GM19455 (cell line): Measurements from ENCODE around the gene OR1D2.
"Not testable (repeated sequence)": the region's sequence is repeated elsewhere in the genome, so short reads cannot be mapped to it uniquely, and the experiment has no call there.

Experiments
- ATAC-seq: cut with Tn5 transposase; IDR thresholded peaks from one replicate; pipeline ENCODE4 v1.9.1; 2021; ENCODE audit not compliant: unreplicated experiment

Gene OR1D2, protein sequence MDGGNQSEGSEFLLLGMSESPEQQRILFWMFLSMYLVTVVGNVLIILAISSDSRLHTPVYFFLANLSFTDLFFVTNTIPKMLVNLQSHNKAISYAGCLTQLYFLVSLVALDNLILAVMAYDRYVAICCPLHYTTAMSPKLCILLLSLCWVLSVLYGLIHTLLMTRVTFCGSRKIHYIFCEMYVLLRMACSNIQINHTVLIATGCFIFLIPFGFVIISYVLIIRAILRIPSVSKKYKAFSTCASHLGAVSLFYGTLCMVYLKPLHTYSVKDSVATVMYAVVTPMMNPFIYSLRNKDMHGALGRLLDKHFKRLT

DNA sequence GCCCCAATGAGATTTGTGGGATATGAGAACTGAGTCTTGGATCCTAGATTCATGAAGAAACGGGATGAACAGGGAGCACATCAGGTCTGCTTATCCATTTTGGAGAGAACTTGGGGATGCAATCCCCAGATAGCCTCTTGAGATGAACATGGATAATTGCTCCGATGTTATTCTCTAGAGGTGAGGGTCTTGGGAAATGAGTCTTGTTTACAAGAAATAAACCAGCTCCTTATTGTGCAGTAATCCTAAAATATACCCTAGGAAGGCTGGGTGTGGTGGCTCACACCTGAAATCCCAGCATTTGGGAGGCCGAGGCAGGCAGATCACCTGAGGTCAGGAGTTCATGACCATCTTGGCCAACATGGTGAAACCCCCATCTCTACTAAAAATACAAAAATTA is at the start of gene OR1D2:
TSS of gene OR1D2 (minus strand) at position 101 of the 400 bp plus-strand sequence. CDS start 11,426 bp downstream, outside the sequence.
- ATAC-seq, result no peak

DNA sequence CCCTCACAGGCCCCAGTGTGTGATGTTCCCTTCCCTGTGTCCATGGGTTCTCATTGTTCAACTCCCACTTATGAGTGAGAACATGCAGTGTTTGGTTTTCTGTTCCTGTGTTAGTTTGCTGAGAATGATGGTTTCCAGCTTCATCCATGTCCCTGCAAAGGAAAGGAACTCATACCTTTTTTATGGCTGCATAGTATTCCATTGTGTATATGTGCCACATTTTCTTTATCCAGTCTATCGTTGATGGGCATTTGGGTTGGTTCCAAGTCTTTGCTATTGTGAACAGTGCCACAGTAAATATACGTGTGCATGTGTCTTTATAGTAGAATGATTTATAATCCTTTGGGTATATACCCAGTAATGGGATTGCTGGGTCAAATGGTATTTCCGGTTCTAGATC is 33.3 kb upstream of the OR1D2 start:
- not testable (repeated sequence) for ATAC-seq

GRCh38 chr17:3127451-3127850 is 23.2 kb upstream of the OR1D2 start, which contains the start of gene OR1G1:
OR1G1 (minus strand) TSS chr17:3127551; CDS start chr17:3127551, 0 bp downstream.
- no peak for ATAC-seq

DNA sequence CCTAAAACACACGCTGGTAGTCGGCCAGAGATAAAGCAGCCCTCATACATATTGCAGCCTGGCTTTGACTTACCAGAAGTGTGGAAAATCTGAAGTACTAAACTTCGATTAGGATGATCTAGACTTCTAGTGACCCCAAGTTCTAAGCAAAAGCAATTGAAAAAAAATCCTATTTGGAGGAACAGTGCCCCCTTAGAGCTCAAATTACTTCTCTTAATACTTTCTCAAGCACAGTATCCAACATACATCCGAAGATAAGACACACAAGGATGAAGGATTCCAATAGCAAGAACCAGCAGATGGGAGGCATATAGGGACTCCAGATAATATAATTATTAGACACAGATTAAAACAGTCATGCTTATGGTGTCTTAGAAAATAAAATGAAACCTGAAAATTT is 30.4 kb downstream of the OR1D2 start:
- ATAC-seq, result not testable (repeated sequence)

DNA sequence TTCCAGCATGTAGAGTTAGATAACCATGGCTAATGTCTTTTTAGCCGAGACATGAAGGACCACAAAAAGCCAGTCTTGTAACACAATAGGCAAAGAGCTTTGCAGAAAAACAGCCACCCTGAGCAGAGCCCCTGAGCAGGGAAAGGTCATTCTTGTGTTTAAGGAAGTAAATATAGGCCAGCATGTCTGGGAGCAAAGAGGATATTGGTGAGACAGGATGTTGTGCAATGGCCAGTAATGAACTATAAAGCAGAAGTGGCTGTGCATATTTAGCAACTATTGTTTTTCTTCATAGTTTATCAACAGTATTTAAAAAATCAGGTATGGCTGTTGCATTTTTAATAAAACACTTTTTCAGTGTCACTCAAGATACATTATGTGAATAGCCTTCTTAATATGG is 39.0 kb downstream of the OR1D2 start:
- ATAC-seq, result not testable (repeated sequence)

- not testable (repeated sequence) for ATAC-seq
These were observed 40.7 kb downstream of the OR1D2 start, which contains the start of gene OR1D5 for GRCh38 chr17:3063507-3063906. OR1D5 (minus strand) TSS chr17:3063607; CDS start chr17:3063607, 0 bp downstream.

DNA sequence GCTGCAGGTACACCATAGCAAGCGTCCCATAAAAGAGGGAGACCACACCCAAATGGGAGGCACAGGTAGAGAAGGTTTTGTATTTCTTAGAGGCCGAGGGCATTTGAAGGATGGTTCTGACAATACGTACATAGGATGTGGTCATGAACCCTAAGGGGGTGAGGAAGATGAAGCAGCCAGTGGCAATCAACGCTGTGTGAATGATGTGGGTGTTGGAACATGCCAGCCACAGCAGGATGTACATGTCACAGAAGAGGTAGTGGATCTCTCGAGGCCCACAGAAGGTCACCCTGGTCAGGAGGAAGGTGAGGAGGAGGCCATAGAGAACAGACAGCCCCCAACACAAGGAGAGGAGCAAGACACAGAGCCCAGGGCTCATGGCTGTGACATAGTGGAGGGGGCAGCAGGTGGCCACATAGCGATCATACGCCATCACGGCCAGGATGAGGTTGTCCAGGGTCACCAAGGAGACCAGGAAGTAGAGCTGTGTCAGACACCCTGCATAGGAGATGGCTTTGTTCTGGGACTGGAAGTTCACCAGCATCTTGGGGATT is 41.3 kb downstream of the OR1D2 start:
- not testable (repeated sequence) for ATAC-seq

DNA sequence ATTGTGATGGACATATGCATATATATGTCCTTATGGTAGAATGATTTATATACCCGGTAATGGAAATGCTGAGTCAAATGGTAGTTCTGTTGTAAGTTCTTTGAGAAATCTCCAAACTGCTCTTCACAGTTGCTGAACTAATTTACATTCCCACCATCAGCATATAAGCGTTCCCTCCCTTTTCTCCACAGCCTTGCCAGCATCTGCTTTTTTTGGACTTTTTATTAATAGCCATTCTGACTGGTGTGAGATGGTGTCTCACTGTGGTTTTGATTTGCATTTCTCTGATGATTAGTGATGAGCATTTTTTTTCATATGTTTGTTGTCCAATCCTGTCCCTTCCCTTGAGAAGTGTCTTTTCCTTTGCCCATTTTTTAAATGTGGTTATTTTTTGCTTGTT is 49.4 kb downstream of the OR1D2 start:
- ATAC-seq, result not testable (repeated sequence)

DNA sequence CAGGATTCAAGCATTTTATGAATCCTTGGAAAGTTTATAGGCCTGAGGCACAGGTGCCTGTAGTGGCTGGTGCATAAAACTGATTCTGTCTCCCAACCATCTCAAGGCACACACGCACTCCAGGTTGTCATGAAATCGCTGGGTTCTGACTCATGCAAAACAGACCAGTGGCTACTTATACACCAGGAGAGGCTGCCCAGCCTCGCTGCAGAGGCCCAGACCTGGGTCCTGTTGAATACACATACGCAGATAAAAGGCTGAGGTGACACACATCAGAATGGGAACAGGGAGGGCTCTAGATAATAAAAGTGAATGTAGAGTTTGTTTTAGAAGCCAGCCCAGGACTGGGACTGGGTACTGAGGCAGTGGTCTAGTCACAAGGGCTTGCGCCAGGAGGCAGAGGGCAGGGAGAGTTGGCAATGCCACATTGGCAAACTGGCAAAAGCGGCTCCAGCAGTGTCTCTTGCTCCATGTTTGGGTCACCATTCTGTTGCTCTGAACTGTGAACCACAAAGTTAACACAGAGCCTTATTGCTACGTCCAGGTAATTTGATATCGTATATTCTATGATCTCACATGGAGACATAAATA is 54.4 kb downstream of the OR1D2 start:
- no peak for ATAC-seq

DNA sequence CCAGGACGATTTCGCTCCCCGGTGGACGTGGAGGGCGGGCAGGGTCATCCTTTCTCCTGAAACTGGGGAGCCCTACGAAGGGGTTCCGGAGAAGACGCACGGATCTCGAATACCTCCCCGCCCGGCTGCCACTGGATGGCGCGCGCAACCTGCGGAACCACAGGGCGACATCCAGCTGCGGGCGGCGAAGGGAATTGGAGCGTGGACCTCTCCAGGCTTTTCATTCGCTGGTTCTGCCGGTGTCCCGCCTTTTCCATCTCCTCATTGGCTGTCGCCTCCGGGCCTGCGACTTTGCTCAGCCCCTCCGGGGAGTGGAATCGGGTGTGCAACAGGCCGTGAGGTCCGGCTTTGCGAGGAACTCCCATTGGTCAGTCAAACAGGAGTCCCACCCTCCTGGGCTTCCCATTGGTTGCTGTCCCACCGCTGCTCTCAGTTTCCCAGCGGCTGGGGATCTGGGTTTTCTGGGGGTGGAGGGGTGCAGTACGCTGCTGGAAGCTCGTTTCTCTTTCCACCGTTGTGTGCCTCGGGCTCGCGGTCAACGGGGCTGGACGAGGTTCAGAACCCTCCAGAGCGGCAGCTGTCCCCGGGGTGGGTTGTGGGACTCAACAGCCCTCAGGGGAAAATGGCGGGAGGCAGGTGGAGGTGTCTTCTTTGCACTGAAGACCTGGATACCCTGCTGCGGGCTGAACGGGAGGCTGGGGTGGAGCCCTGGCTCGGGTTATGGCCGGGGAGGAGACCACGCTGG is 55.3 kb downstream of the OR1D2 start:
- ATAC-seq, result peak; percentile 94

- no peak for ATAC-seq
These were observed 57.5 kb downstream of the OR1D2 start for GRCh38 chr17:3046753-3047152.

- no peak for ATAC-seq
These were observed 60.4 kb downstream of the OR1D2 start for GRCh38 chr17:3043737-3044365.

GRCh38 chr17:3040882-3041281 is 63.3 kb downstream of the OR1D2 start:
- ATAC-seq, result no peak

DNA sequence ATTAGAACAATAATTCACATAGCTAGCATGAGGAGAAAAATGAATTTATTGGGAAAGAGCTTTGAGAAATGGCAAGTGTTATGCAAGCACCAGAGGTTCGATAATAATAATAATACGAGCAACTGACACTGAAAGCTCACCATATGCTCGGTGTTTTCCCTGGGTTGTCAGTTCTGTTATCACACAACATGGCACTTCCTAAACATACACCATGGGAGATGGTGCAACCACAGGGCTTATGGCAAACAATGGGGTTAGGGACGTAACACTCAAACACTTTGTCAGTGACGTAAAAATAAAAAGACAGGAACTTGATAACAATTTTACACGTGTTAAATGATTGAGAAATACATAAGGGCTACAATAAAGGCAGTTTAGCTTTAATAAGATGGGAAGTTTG is 64.5 kb downstream of the OR1D2 start:
- no peak for ATAC-seq

GRCh38 chr17:3038941-3039340 is 65.3 kb downstream of the OR1D2 start:
- no peak for ATAC-seq
